PC-9 (cell line): ENCODE data around the gene TRIO. TPM values are rescaled to one million over a fixed set of nuclear protein-coding genes. Genes with fewer than 3 reads are reported as not detected.

ENCODE experiments used
- BruUV-seq: library from RNA; stranded (reverse); fragments of 400-500 nt; replicated peaks from 2 replicates; lab custom pipeline; 2021; lab: Mats Ljungman, UMichigan
- CTCF ChIA-PET: fragments of 300-600 bp; sonication (Branson Sonifier 250); formaldehyde crosslinking; loops from one replicate; lab custom pipeline; 2022; ENCODE audit warnings: antibody characterized with exemption; lab: Charles Lee
- POLR2A ChIA-PET: fragments of 300-600 bp; sonication (Branson Sonifier 250); formaldehyde crosslinking; loops from one replicate; lab custom pipeline; 2022; ENCODE audit warnings: antibody characterized with exemption; ENCODE audit not compliant: unreplicated experiment; lab: Charles Lee
- DNase-seq, 2 experiments: peaks; one replicate each; pipeline versions ENCODE4 v3.0.0 to v3.0.0-alpha.2; 2015 to 2022; ENCODE audit warnings: mixed read lengths in 1 of 2
- H2AFZ ChIP-seq: fragments of 200-600 bp; sonication (generic); 2 replicates; pipeline ENCODE4 v1.8.1; 2017; ENCODE audit warnings: antibody characterized with exemption
- H3F3A ChIP-seq: fragments of 200-600 bp; sonication (generic); 2 replicates; pipeline ENCODE4 v1.8.1; 2017; ENCODE audit warnings: antibody characterized with exemption, mild to moderate bottlenecking, low read depth; ENCODE audit not compliant: insufficient read depth
- H3K27ac ChIP-seq: fragments of 200-600 bp; sonication (generic); 2 replicates; pipeline ENCODE4 v1.6.1; 2016; ENCODE audit warnings: mixed run types
- H3K27me3 ChIP-seq: fragments of 200-600 bp; sonication (generic); 2 replicates; pipeline ENCODE4 v1.6.1; 2016; ENCODE audit warnings: low read depth, mixed run types; ENCODE audit not compliant: insufficient read depth
- H3K36me3 ChIP-seq: fragments of 200-600 bp; sonication (generic); 2 replicates; pipeline ENCODE4 v1.6.1; 2016; ENCODE audit warnings: low read depth, mixed run types
- H3K4me1 ChIP-seq: fragments of 200-600 bp; sonication (generic); replicated peaks from 2 replicates; pipeline ENCODE4 v1.6.1; 2016; ENCODE audit warnings: mixed run types; ENCODE audit not compliant: insufficient read depth
- H3K4me2 ChIP-seq: fragments of 200-600 bp; sonication (generic); 2 replicates; pipeline ENCODE4 v1.6.1; 2017; ENCODE audit warnings: mixed run types
- H3K4me3 ChIP-seq: fragments of 200-600 bp; sonication (generic); 2 replicates; pipeline ENCODE4 v1.6.1; 2016; ENCODE audit warnings: mixed run types
- H3K79me2 ChIP-seq: fragments of 200-600 bp; sonication (generic); 2 replicates; pipeline ENCODE4 v1.6.1; 2017; ENCODE audit warnings: low read depth, mixed run types
- H3K9me2 ChIP-seq: fragments of 200-600 bp; sonication (generic); 2 replicates; pipeline ENCODE4 v1.8.1; 2017; ENCODE audit warnings: mild to moderate bottlenecking; ENCODE audit not compliant: insufficient read depth
- H3K9me3 ChIP-seq: fragments of 200-600 bp; sonication (generic); 2 replicates; pipeline ENCODE4 v1.8.1; 2016; ENCODE audit warnings: low read depth; ENCODE audit not compliant: insufficient read depth
- H4K20me1 ChIP-seq: fragments of 200-600 bp; sonication (generic); 2 replicates; pipeline ENCODE4 v1.8.1; 2017; ENCODE audit not compliant: insufficient read depth
- EZH2 ChIP-seq: fragments of 200-600 bp; sonication (generic); IDR thresholded peaks from 2 replicates; pipeline ENCODE4 v1.8.0; 2017; ENCODE audit warnings: antibody characterized with exemption, low read depth
- intact Hi-C: fragments of 100-400 bp; cut with micrococcal nuclease; formaldehyde crosslinking; loops from one replicate; pipeline ENCODE4 v1.10.0; 2022; ENCODE audit not compliant: unreplicated experiment
- total RNA-seq: library from RNA; stranded (reverse); gene quantifications from 2 replicates; pipeline ENCODE4 v1.2.3, GENCODE V29; 2021
- TF ChIP-seq, protein P1 (sequence below): fragments of 200-600 bp; sonication (generic); conservative IDR thresholded peaks from 2 replicates; pipeline ENCODE4 v1.6.1; 2017; ENCODE audit warnings: mixed run types, antibody characterized with exemption, mild to moderate bottlenecking, moderate library complexity

Gene TRIO
- total RNA-seq, 1 experiment from 2014 or later: 596 TPM

DNA sequence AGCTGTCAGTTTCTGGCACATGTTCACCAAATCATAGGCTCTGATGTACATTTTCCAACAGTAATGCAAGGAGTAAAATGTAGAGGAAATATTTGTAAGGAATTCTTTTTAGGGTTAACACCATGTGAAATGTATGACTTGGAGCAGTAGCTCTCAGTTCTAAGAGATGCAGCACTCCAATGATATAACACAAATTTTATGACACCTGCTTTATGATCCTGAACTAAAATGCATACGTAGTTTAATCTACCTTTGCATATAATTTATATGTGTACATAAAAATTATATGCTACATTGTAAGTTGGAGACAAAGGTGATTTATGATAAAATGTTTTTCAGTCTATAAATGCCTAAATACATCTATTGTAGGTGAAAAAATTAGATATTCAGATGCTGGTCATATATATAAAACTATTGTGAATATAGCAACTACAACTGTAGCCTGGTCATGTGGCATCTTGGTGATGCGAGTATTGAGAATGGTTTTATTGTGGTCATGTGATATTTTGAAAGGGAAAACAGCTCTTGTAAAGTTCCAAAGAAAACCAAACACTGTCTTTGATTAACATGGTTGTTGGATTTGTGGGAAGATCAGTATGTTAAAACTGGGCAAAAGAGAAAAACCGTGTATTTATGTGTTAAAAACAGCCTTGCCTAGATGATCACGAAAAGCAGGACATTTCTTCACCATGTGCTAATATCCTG is 171.0 kb downstream of the TRIO start:
- Histone ChIP-seq H3K36me3 (peaks cover 36% of the 10 kb centered on the region), H4K20me1 (peaks cover 9% of the 10 kb centered on the region), H3K27ac (0 out of 2 replicates have a peak overlapping the region, but pooled peaks have one; percentile 33), H3K4me1 (no peaks in the 10 kb centered on the region), H3K79me2 (peaks cover 13% of the 10 kb centered on the region; the same call in 1 of the 2 replicates), H2AFZ (no peak overlapping the region), H3K27me3 (no peaks in the 10 kb centered on the region), H3K9me3 (no peaks in the 10 kb centered on the region), H3K4me2 (no peak overlapping the region), H3F3A (peaks cover 14% of the 10 kb centered on the region), H3K4me3 (no peak overlapping the region), H3K9me2 (no peaks in the 10 kb centered on the region)
- BruUV-seq: no TSS peak
- intact Hi-C loops: no loop called here
- DNase-seq: no peak
- no peak for TF ChIP-seq EZH2
- TF ChIP-seq, protein P1, sequence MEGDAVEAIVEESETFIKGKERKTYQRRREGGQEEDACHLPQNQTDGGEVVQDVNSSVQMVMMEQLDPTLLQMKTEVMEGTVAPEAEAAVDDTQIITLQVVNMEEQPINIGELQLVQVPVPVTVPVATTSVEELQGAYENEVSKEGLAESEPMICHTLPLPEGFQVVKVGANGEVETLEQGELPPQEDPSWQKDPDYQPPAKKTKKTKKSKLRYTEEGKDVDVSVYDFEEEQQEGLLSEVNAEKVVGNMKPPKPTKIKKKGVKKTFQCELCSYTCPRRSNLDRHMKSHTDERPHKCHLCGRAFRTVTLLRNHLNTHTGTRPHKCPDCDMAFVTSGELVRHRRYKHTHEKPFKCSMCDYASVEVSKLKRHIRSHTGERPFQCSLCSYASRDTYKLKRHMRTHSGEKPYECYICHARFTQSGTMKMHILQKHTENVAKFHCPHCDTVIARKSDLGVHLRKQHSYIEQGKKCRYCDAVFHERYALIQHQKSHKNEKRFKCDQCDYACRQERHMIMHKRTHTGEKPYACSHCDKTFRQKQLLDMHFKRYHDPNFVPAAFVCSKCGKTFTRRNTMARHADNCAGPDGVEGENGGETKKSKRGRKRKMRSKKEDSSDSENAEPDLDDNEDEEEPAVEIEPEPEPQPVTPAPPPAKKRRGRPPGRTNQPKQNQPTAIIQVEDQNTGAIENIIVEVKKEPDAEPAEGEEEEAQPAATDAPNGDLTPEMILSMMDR: no peak
- ChIA-PET CTCF (no interaction called here), POLR2A (interaction anchor here (0.6 kb wide), 1 partner anchor 282 kb away, joined by 6 read pairs; no protein-coding TSS in a partner anchor)

DNA sequence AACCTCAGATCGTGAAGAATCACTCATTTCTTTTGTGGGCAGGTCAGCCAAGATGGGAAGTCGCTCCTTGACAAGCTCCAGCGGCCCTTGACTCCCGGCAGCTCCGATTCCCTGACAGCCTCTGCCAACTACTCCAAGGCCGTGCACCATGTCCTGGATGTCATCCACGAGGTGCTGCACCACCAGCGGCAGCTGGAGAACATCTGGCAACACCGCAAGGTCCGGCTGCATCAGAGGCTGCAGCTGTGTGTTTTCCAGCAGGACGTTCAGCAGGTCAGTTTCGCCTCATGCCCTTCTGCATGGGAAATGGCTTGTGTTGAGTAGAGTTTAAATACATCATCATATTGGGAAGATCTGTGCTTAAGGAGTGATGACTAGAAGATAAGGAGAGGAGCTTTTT is 173.3 kb downstream of the TRIO start:
- intact Hi-C loops: no loop called here
- no peaks in the 10 kb centered on the region for H3K4me1 ChIP-seq
- ChIA-PET POLR2A (no interaction called here), CTCF (interaction anchor here (0.6 kb wide), 1 partner anchor 29 kb away, joined by 3 read pairs; no protein-coding TSS in a partner anchor)
- H3K4me2 ChIP-seq: no peak overlapping the region
- TF ChIP-seq, protein P1: no peak
- TF ChIP-seq EZH2: no peak
- H3K27ac ChIP-seq: no peak overlapping the region
- peaks cover 45% of the 10 kb centered on the region for H3K36me3 ChIP-seq
- peaks cover 10% of the 10 kb centered on the region; the same call in 1 of the 2 replicates for H3K79me2 ChIP-seq
- no peaks in the 10 kb centered on the region for H3K9me3 ChIP-seq
- H4K20me1 ChIP-seq: peaks cover 9% of the 10 kb centered on the region
- H3K27me3 ChIP-seq: no peaks in the 10 kb centered on the region
- H3K9me2 ChIP-seq: no peaks in the 10 kb centered on the region
- H2AFZ ChIP-seq: no peak overlapping the region
- DNase-seq: no peak
- BruUV-seq: no TSS peak
- peaks cover 14% of the 10 kb centered on the region for H3F3A ChIP-seq
- no peak overlapping the region for H3K4me3 ChIP-seq

DNA sequence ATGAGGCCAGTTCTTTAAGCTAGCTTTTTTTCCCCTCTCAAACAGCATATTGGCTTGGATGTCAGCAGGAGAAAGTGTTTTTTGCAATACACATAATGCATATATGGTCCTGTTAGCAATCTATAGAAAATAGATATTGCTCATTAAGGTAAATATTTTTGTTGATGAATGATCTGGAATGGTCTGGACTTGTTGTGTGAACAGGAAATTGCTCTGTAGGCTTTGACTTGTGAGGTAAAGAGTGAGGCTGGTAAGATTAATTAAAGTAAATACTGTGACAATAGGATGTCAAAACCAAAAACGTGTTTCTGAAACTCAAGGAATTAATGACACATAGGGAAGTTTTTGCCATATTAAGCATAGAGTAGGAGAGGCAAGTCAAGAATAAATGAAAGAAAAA is 176.0 kb downstream of the TRIO start:
- intact Hi-C loops: no loop called here
- ChIA-PET POLR2A (no interaction called here), CTCF (no interaction called here)
- no peaks in the 10 kb centered on the region for H3K27me3 ChIP-seq
- no peak overlapping the region for H3K4me2 ChIP-seq
- no peaks in the 10 kb centered on the region; the same call in 1 of the 2 replicates for H3K9me2 ChIP-seq
- DNase-seq: no peak
- BruUV-seq: no TSS peak
- H3F3A ChIP-seq: peaks cover 4% of the 10 kb centered on the region; the same call in 1 of the 2 replicates
- H2AFZ ChIP-seq: no peak overlapping the region
- H3K9me3 ChIP-seq: no peaks in the 10 kb centered on the region
- H3K27ac ChIP-seq: no peak overlapping the region
- H4K20me1 ChIP-seq: no peaks in the 10 kb centered on the region; the same call in 1 of the 2 replicates
- peaks cover 28% of the 10 kb centered on the region for H3K36me3 ChIP-seq
- no peak for TF ChIP-seq EZH2
- TF ChIP-seq, protein P1: no peak
- no peaks in the 10 kb centered on the region for H3K4me1 ChIP-seq
- H3K79me2 ChIP-seq: peaks cover 6% of the 10 kb centered on the region; the same call in 1 of the 2 replicates
- H3K4me3 ChIP-seq: no peak overlapping the region
